HCT116 (cell line): ENCODE data around the gene FGF7. TPM values are rescaled to one million over a fixed set of nuclear protein-coding genes. Genes with fewer than 3 reads are reported as not detected.

Source experiments
- ATAC-seq: fragments of 200-7000 bp; cut with Tn5 transposase; 2 replicates; pipeline ENCODE4 v1.9.1; 2020; ENCODE audit warnings: mild to moderate bottlenecking, moderate library complexity
- BruUV-seq: library from RNA; stranded (reverse); fragments of 400-500 nt; replicated peaks from 2 replicates; lab custom pipeline; 2021; lab: Mats Ljungman, UMichigan
- CTCF ChIA-PET: fragments of 300-600 bp; sonication (Branson Sonifier 250); formaldehyde crosslinking; loops from one replicate; lab custom pipeline; 2021; ENCODE audit warnings: antibody characterized with exemption; lab: Charles Lee
- POLR2A ChIA-PET: fragments of 300-600, 350-600 bp; sonication (Branson Sonifier 250); formaldehyde crosslinking; loops from one replicate; lab custom pipeline; 2021; ENCODE audit warnings: antibody characterized with exemption; lab: Charles Lee
- RAD21 ChIA-PET, 2 experiments: fragments of 300-600 bp; sonication (Branson Sonifier 250); formaldehyde crosslinking; loops; one replicate each; lab custom pipeline; 2023; ENCODE audit warnings: low total read pairs in 2 of 2; ENCODE audit not compliant: uncharacterized antibody in 2 of 2, unreplicated experiment in 2 of 2, low non-redundant PET in 1 of 2; lab: Charles Lee
- DNase-seq: peaks from one replicate; pipeline ENCODE4 v3.0.0-alpha.2; 2010; ENCODE audit warnings: low read depth, low spot score
- H2AFZ ChIP-seq: fragments of 200-600 bp; shearing (Covaris generic), sonication (generic); 2 replicates; pipeline ENCODE4 v1.6.1; 2017; ENCODE audit warnings: low read depth, mixed run types, mixed read lengths, antibody characterized with exemption, low read length; ENCODE audit not compliant: poor library complexity, severe bottlenecking
- H3K27ac ChIP-seq: 2 replicates; pipeline ENCODE4 v1.5.1; 2012; ENCODE audit warnings: low read depth, low read length
- H3K27me3 ChIP-seq: fragments of 200-600 bp; sonication (generic); 2 replicates; pipeline ENCODE4 v1.6.1; 2016; ENCODE audit warnings: mixed run types, low read length, mixed read lengths; ENCODE audit not compliant: insufficient read depth
- H3K36me3 ChIP-seq, 2 experiments: fragments of 200-500 bp in 1 of 2; fragments of 200-600 bp in 1 of 2; sonication (Bioruptor generic) in 1 of 2; sonication (generic) in 1 of 2; 2 replicates each; pipeline versions ENCODE4 v1.5.1 to v1.6.1; 2014 to 2016; ENCODE audit warnings: low read length in 2 of 2, inconsistent platforms in 1 of 2, mixed read lengths in 1 of 2, mixed run types in 1 of 2; ENCODE audit not compliant: insufficient read depth in 2 of 2, control insufficient read depth in 1 of 2
- H3K4me1 ChIP-seq, 2 experiments: fragments of 200-600 bp in 1 of 2; sonication (generic) in 1 of 2; 2 replicates each; pipeline versions ENCODE4 v1.5.1 to v1.6.1; 2012 to 2017; ENCODE audit warnings: low read length in 2 of 2, inconsistent platforms in 1 of 2, mild to moderate bottlenecking in 1 of 2, mixed read lengths in 1 of 2, mixed run types in 1 of 2, moderate library complexity in 1 of 2; ENCODE audit not compliant: insufficient read depth in 2 of 2, control insufficient read depth in 1 of 2
- H3K4me2 ChIP-seq: fragments of 200-600 bp; sonication (generic); 2 replicates; pipeline ENCODE4 v1.6.1; 2017; ENCODE audit warnings: mixed run types, low read length, mixed read lengths
- H3K4me3 ChIP-seq, 2 experiments: fragments of 200-600 bp in 1 of 2; sonication (generic) in 1 of 2; replicated peaks in 1 of 2; 2 replicates each; pipeline ENCODE4 v1.5.1; 2011 to 2016; ENCODE audit warnings: low read length in 2 of 2, control low read depth in 1 of 2, low read depth in 1 of 2, mild to moderate bottlenecking in 1 of 2, mixed read lengths in 1 of 2, mixed run types in 1 of 2
- H3K79me2 ChIP-seq: fragments of 200-600 bp; sonication (generic); 2 replicates; pipeline ENCODE4 v1.6.1; 2017; ENCODE audit warnings: mild to moderate bottlenecking, mixed run types, low read length, moderate library complexity, mixed read lengths; ENCODE audit not compliant: insufficient read depth
- H3K9ac ChIP-seq: fragments of 200-600 bp; sonication (generic); 2 replicates; pipeline ENCODE4 v1.6.1; 2016; ENCODE audit warnings: low read length, mixed read lengths
- H3K9me2 ChIP-seq: fragments of 200-600 bp; sonication (generic), shearing (Covaris generic); 2 replicates; pipeline ENCODE4 v1.6.1; 2017; ENCODE audit warnings: mixed run types, mild to moderate bottlenecking, moderate library complexity; ENCODE audit not compliant: insufficient read depth
- H3K9me3 ChIP-seq, 2 experiments: fragments of 200-500 bp in 1 of 2; fragments of 200-600 bp in 1 of 2; sonication (Bioruptor generic) in 1 of 2; sonication (generic) in 1 of 2; 2 replicates each; pipeline ENCODE4 v1.6.1; 2014 to 2017; ENCODE audit warnings: low read length in 2 of 2, mixed read lengths in 2 of 2, inconsistent platforms in 1 of 2, low read depth in 1 of 2, mild to moderate bottlenecking in 1 of 2, mixed run types in 1 of 2, moderate library complexity in 1 of 2; ENCODE audit not compliant: control insufficient read depth in 1 of 2, insufficient read depth in 1 of 2
- H4K20me1 ChIP-seq: fragments of 200-600 bp; sonication (generic), shearing (Covaris generic); 2 replicates; pipeline ENCODE4 v1.6.1; 2017; ENCODE audit warnings: mixed run types, mild to moderate bottlenecking, moderate library complexity; ENCODE audit not compliant: insufficient read depth
- ATF3 ChIP-seq: IDR thresholded peaks from 2 replicates; pipeline ENCODE4 v1.6.1; 2012
- CTCF ChIP-seq, 3 experiments: fragments of 200-600 bp in 1 of 3; sonication (generic) in 1 of 3; IDR thresholded peaks in 2 of 3; conservative IDR thresholded peaks in 1 of 3; 2 replicates each; pipeline ENCODE4 v1.5.1; 2012 to 2017; ENCODE audit warnings: low read depth in 2 of 3, low read length in 2 of 3, antibody characterized with exemption in 1 of 3, borderline replicate concordance in 1 of 3, control low read depth in 1 of 3, mild to moderate bottlenecking in 1 of 3, mixed read lengths in 1 of 3, mixed run types in 1 of 3, moderate library complexity in 1 of 3; ENCODE audit not compliant: insufficient read depth in 1 of 3
- EGR1 ChIP-seq: IDR thresholded peaks from 2 replicates; pipeline ENCODE4 v1.6.1; 2012; ENCODE audit warnings: low read depth
- ELF1 ChIP-seq: IDR thresholded peaks from 2 replicates; pipeline ENCODE4 v1.6.1; 2012; ENCODE audit warnings: low read depth, borderline replicate concordance
- EZH2 ChIP-seq: fragments of 200-600 bp; sonication (generic); IDR thresholded peaks from 2 replicates; pipeline ENCODE4 v1.6.1; 2017; ENCODE audit warnings: antibody characterized with exemption, mixed run types
- EZH2phosphoT487 ChIP-seq: fragments of 200-600 bp; IDR thresholded peaks from 2 replicates; pipeline ENCODE4 v1.6.1; 2018; ENCODE audit warnings: antibody characterized with exemption, borderline replicate concordance
- FOSL1 ChIP-seq: IDR thresholded peaks from 2 replicates; pipeline ENCODE4 v1.6.1; 2012; ENCODE audit warnings: low read depth
- JUND ChIP-seq: IDR thresholded peaks from 2 replicates; pipeline ENCODE4 v1.6.1; 2012
- MAX ChIP-seq: IDR thresholded peaks from 2 replicates; pipeline ENCODE4 v1.6.1; 2012
- RAD21 ChIP-seq: IDR thresholded peaks from 2 replicates; pipeline ENCODE4 v1.6.1; 2012; ENCODE audit warnings: low read depth, mild to moderate bottlenecking
- SIN3A ChIP-seq: IDR thresholded peaks from 2 replicates; pipeline ENCODE4 v1.6.1; 2012; ENCODE audit warnings: low read depth
- YY1 ChIP-seq: IDR thresholded peaks from 2 replicates; pipeline ENCODE4 v1.6.1; 2011; ENCODE audit warnings: low read length, low read depth, moderate library complexity, mild to moderate bottlenecking; ENCODE audit not compliant: insufficient replicate concordance; ENCODE audit errors: extremely low read depth
- ZNF274 ChIP-seq: fragments of 200-500 bp; sonication (Bioruptor generic); IDR thresholded peaks from 2 replicates; pipeline ENCODE4 v1.6.1; 2014; ENCODE audit warnings: mild to moderate bottlenecking, low read depth, low read length, inconsistent platforms
- intact Hi-C: fragments of 100-400 bp; cut with micrococcal nuclease; formaldehyde crosslinking; loops from 2 replicates; pipeline ENCODE4 v1.10.0; 2022
- total RNA-seq: library from RNA; stranded (reverse); gene quantifications from one replicate; pipeline ENCODE4 v1.2.1, GENCODE V29; 2021; ENCODE audit not compliant: unreplicated experiment

FGF7 gene
- total RNA-seq, 1 experiment from 2014 or later: 0.49 TPM

GRCh38 chr15:49428409-49429095, 5.5 kb downstream of the FGF7 start:
- CTCF ChIA-PET: no interaction called here

More at GRCh38 chr15:49428409-49429095, 5.5 kb downstream of the FGF7 start:
- POLR2A ChIA-PET: no interaction called here
- no peak for DNase-seq
- no peak for ATAC-seq
- H3K27me3 ChIP-seq: no peaks in the 10 kb centered on the region
- no peak for TF ChIP-seq ZNF274
- TF ChIP-seq EZH2: no peak
- TF ChIP-seq EGR1: no peak
- no peak for TF ChIP-seq YY1
- no peak for TF ChIP-seq EZH2phosphoT487
- no peak for TF ChIP-seq CTCF (IDR thresholded peaks at IDR 0.05 in 2 of 3, conservative IDR thresholded peaks at IDR 0.05 in 1 of 3; ENCODE audit: borderline replicate concordance in 1 of 3, insufficient read depth in 1 of 3, low read depth in 2 of 3, low read length in 2 of 3)
- TF ChIP-seq FOSL1: no peak
- no peak for TF ChIP-seq MAX
- no peak for TF ChIP-seq ATF3
- TF ChIP-seq RAD21: no peak
- no peak for TF ChIP-seq JUND
- TF ChIP-seq ELF1: no peak
- no peak for TF ChIP-seq SIN3A
- H3K27ac ChIP-seq: no peak overlapping the region
- H2AFZ ChIP-seq: no peak overlapping the region
- H4K20me1 ChIP-seq: no peaks in the 10 kb centered on the region
- H3K9me3 ChIP-seq: no peaks in the 10 kb centered on the region
- H3K4me1 ChIP-seq: no peaks in the 10 kb centered on the region
- H3K9me2 ChIP-seq: no peaks in the 10 kb centered on the region
- no peak overlapping the region for H3K4me2 ChIP-seq
- H3K36me3 ChIP-seq: no peaks in the 10 kb centered on the region
- BruUV-seq: no TSS peak
- no peak overlapping the region for H3K4me3 ChIP-seq
- intact Hi-C loops: loop anchor here (10.0 kb wide), 1 partner anchor 1074 kb away; no protein-coding TSS in a partner anchor
- H3K9ac ChIP-seq: no peak overlapping the region
- RAD21 ChIA-PET: no interaction called here
- no peaks in the 10 kb centered on the region for H3K79me2 ChIP-seq
